Mesenteric fat pad (tissue), 1 donor: ENCODE results near the gene FAM167B. TPM values are rescaled to one million over a fixed set of nuclear protein-coding genes. Genes with fewer than 3 reads are reported as not detected.
"Not testable (repeated sequence)": the region's sequence is repeated elsewhere in the genome, so short reads cannot be mapped to it uniquely, and the experiment has no call there.

ENCODE experiments used
- DNase-seq: peaks from one replicate; pipeline ENCODE4 v3.0.0-alpha.2; 2020; ENCODE audit warnings: low spot score
- total RNA-seq: library from RNA; stranded (reverse); fragmentation: NEBNext Ultra II Directional; extraction: Animal tissue kit (Norgen Biotek cat#: 25700); gene quantifications from one replicate; pipeline ENCODE4 v1.2.1, GENCODE V29; 2021
- donor health status: DM: yes; HTN: yes; CAD: no.

Gene FAM167B
- total RNA-seq, 1 donor from 2014 or later = 7.5 TPM

DNA sequence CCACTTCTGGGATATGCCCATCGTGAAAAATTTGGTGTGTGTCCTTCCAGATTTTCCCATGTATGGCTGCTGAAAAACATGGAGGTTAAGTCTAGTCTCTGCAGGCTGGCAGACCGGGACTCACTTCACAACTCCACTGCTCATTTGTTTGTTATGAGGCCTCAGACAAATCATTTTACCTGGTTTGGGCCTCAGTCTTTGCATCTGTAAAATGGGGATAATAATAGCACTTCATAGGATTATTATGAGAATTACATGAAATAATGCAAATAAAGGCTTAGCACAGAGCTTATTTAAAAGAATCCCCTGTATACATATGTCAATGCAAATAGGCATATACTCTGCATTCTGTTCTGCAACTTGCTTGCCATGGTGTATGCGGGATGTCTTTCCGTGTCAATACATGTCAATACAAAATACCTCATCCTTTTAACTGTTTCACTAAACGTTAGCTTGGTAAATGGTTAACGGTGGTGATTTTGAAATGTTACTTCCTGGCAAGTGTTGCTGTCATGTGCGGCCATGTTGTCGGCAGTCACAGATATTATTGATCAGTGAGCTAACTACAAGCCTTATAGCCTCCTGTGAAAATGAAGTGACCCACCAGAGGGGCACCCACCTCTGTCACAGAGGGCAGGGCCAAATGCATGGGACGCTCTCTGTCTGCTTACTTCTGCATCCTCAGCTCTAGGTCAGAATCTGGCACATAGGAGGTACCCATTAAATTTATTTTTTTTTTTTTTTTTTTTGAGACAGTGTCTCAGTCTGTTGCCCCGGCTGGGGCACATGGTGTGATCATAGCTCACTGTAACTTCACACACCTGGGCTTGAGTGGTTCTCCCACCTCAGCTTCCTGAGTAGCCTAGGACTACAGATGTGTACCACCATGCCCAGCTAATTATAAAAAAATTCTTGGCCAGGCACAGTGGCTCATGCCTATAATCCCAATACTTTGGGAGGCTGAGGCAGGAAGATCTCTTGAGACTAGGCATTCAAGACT lies 8.3 kb downstream of the FAM167B start:
- no peak for DNase-seq

DNA sequence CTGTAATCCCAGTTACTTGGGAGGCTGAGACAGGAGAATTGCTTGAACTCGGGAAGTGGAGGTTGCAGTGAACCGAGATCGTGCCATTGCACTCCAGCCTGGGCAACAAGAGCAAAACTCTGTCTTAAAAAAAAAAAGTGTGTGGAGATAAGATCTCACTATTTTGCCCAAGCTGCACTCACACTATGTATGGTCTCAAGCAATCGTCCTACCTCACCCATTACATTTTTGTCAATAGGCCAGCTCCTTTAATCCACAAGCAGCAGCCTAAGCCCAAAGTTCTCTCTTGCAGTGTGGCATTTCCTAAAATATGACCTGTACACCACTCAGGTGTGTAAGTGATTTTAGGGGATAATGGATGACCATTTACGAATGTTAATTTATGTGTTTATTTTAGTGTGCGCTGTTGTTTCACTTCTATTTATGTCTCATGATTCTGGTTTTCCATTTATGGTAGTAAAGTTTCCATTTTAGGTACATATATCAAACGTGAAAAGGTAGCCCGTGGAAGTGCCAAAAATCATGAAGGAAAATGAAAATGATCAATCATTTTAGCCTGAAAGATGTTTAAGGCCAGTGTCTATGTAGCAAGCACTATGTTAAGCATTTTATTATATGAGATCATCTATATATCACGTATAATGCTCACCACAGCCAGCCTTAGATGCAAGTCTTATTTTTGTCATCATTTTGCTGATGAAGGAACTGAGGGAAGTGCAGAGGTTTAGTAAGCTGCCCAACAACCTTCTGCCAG lies 9.6 kb downstream of the FAM167B start:
- DNase-seq = no peak

DNA sequence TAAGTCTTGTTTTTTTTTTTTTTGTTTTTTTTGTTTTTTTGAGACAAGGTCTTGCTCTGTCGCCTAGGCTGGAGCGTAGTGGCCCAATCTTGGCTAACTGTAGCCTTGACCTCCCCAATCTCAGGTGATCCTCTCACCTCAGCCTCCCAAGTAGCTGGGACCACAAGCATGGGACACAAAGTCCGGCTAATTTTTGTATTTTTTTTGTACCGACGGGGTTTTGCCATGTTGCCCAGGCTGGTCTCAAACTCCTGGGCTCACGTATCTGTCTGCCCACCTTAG lies 10.1 kb downstream of the FAM167B start:
- DNase-seq = no peak

DNA sequence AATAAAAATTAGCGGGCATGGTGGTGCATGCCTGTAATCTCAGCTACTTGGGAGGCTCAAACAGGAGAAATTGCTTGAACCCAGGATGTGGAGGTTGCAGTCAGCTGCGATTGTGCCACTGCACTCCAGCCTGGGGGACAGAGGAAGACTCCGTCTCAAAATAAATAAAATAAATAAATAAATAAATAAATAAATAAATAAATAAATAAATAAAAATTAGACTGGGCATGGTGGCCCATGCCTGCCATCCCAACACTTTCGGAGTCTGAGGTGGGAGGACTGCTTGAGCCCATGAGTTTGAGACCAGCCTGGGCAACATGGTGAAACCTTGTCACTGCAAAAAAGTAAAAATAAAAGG lies 16.2 kb downstream of the FAM167B start:
- DNase-seq = not testable (repeated sequence)

DNA sequence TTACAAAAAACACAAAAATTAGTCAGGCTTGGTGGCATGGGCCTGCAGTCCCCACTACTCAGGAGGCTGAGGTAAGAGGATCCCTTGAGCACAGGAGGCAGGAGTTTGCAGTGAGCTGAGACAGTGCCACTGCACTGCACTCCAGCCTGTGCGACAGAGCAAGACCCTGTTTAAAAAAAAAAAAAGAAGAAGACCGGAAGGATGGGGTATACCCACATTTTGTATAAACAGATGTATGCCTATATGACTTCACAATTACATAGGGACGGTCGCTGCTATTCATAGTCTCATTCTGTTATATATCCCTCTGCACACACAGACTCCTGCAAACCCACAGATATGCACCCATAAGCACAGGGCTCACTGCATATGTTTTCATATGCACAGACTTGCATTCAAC lies 16.7 kb downstream of the FAM167B start:
- no peak for DNase-seq

DNA sequence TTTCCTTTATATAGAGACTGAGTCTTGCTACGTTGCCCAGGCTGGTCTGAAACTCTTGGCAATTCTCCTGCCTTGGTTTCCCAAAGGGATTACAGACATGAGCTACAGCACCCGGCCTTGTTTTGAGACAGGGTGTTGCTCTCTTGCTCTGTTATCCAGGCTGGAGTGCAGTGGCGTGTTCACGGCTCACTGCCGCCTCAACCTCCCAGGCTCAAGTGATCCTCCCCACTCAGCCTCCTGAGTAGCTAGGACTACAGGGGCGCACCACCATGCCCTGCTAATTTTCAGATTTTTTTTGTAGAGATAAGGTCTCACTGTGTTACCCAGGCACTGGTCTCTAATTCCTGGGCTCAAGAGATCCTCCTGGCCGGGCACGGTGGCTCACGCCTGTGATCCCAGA lies 18.8 kb downstream of the FAM167B start:
- DNase-seq = no peak

DNA sequence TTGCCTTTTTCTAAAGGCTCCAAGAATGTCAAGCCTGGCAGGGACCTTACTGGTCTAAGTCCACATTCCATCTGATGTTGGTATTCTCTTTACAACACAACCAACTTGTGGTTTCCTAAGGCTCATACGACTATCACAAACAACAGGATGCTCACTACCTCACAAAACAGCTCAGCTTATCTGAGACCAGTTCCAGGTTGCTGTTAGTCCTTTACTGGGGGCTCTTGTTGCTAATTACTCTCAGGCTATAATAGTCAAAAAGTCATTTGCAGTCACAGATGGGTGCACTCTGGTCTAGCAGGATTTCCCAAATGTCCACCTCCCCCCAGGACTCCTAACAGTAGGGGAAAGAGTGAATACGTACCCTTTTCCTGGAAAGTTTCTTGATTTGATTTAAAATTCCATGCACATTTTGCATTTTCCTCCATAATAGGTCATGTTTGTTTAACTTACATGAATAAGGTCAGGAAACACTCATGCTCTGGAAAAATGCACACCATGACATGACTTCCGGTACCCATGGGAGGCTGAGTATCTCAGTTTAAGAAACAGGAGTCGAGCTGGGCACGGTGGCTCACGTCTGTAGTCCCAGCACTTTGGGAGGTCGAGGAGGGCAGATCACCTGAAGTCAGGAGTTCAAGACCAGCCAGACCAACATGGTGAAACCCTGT lies 20.0 kb downstream of the FAM167B start:
- DNase-seq = no peak

DNA sequence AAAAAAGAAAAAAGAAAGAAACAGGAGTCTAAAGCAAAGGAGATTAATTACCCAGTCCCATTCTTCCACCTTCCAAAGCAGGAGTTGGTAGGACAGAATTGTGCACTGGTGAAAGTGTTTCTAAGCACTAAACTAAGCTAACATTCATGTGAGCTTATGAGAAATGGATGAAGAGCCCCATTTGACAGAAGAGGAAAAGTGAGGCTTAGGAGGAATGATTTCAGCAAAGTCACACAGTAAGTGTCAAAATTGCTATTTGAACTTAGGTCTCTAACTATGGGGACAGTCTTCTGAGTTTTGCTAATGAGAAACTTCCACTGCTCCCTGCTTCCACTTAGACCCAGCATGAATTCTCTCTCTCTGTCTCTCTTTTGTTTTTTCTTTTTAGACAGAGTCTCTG lies 22.7 kb downstream of the FAM167B start:
- DNase-seq = no peak

DNA sequence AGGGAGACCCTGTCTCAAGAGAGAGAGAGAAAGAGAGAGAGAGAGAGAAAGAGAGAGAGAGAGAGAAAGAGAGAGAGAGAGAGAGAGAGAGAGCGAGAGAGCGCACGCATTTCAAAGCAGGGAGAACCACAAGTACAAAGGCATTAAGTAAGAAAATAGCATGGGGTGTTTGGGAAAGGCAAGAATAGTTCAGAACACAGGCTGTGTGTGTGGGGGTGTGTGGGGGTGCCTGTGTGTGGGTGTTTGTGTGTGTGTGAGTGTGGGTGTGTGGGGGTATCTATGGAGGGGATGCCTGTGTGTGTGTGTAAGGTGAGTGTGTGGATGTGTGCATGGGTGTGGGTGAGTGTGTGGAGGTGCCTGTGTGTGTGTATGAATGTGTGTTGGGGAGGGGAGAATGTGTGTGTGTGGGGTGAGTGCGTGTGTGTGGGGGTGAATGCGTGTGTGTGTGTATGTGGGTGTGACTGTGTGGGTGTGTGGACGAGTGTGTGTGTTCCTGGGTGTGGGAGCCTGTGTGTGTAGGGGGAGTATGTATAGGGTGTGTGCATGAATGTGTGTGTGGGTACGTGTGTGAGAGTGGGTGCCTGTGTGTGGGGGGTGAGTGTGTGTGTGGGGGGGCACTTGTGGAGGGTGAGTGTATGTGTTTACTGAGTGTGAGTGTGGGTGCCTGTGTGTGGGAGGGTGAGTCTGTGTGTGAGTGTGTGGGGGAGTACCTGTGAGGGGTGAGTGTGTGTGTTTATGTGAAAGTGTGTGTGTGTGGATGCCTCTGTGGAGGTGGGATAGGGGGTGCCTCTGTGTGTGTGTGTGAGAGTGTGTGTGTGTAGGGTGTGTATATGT lies 25.8 kb downstream of the FAM167B start:
- no peak for DNase-seq

DNA sequence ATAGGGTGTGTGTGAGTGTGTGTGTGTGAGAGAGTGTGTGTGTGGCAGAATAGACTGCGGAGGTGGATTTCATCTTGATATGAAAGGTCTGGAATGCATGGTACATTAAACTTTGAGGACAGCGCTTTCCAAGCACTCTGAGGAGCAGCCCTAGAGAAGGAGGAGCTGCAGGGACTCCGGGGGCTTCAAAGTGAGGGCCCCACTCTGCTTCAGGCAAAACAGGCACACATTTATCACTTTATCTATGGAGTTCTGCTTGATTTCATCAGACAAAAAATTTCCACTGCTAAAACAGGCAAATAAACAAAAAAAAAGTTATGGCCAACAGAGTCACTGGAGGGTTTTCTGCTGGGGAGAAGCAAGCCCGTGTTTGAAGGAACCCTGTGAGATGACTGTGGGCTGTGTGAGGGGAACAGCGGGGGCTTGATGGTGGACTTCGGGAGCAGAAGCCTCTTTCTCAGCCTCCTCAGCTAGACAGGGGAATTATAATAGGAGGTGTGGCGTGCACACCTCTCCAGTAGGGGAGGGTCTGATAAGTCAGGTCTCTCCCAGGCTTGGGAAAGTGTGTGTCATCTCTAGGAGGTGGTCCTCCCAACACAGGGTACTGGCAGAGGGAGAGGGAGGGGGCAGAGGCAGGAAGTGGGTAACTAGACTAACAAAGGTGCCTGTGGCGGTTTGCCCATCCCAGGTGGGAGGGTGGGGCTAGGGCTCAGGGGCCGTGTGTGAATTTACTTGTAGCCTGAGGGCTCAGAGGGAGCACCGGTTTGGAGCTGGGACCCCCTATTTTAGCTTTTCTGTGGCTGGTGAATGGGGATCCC lies 26.6 kb downstream of the FAM167B start:
- DNase-seq = no peak

DNA sequence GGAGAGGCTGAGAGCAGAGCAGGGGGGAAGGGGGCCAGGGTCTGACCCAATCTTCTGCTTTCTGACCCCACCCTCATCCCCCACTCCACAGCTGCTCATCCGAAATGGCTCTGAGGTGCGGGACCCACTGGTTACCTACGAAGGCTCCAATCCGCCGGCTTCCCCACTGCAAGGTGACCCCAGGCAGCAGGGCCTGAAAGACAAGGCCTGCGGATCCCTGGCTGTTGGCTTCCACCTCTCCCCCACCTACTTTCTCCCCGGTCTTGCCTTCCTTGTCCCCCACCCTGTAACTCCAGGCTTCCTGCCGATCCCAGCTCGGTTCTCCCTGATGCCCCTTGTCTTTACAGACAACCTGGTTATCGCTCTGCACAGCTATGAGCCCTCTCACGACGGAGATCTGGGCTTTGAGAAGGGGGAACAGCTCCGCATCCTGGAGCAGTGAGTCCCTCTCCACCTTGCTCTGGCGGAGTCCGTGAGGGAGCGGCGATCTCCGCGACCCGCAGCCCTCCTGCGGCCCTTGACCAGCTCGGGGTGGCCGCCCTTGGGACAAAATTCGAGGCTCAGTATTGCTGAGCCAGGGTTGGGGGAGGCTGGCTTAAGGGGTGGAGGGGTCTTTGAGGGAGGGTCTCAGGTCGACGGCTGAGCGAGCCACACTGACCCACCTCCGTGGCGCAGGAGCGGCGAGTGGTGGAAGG lies 27.8 kb downstream of the FAM167B start:
- DNase-seq = no peak

DNA sequence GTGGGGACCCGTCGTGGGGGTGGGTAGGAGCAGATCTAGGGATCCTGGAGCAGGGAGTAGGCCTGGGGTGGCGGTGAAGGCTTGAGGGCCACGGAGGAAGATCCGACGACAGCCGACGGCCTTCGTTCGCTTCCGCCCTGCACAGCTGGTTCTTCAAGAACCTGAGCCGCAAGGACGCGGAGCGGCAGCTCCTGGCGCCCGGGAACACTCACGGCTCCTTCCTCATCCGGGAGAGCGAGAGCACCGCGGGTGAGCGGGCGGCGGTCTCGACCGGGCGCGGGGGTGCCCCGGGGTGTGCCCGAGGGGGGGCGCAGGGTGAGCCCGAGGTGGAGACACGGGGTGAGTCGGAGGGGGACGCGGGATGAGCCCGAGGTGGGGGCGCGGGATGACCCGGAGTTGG lies 28.4 kb downstream of the FAM167B start:
- no peak for DNase-seq

DNA sequence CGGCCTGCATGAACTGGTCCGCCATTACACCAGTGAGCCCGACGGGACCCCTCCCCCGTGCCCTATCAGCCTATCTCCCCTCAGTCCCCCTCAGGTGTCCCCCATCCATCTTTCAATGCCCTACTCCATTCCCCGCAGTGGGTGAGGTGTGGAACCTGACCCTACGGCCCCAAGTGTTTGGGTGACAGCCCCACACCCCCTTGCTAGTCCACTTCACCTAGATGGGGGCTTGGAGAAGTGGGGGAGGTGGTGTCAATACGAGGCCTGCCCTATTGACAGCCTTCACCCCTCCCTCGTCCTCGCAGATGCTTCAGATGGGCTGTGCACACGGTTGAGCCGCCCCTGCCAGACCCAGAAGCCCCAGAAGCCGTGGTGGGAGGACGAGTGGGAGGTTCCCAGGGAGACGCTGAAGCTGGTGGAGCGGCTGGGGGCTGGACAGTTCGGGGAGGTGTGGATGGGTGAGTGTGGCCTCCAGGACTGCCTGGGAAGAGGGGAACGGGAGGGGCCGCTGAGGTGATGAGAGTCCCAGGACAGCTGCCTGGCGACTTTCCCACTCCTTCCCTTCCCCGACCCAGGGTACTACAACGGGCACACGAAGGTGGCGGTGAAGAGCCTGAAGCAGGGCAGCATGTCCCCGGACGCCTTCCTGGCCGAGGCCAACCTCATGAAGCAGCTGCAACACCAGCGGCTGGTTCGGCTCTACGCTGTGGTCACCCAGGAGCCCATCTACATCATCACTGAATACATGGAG lies 29.2 kb downstream of the FAM167B start:
- no peak for DNase-seq

DNA sequence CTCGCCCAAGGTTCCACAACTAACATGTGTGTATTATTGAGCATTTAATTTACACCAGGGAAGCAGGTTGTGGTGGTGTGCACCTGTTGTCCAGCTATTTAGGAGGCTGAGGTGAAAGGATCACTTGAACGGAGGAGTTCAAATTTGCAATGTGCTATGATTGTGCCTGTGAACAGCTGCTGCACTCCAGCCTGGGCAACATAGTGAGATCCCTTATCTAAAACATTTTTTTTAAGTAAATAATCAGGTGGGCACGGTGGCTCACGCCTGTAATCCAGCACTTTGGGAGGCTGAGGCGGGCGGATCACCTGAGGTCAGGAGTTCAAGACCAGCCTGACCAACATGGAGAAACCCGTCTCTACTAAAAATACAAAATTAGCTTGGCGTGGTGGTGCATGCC lies 37.8 kb downstream of the FAM167B start:
- DNase-seq = not testable (repeated sequence)

DNA sequence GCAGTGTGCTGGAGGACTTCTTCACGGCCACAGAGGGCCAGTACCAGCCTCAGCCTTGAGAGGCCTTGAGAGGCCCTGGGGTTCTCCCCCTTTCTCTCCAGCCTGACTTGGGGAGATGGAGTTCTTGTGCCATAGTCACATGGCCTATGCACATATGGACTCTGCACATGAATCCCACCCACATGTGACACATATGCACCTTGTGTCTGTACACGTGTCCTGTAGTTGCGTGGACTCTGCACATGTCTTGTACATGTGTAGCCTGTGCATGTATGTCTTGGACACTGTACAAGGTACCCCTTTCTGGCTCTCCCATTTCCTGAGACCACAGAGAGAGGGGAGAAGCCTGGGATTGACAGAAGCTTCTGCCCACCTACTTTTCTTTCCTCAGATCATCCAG lies 38.6 kb downstream of the FAM167B start:
- DNase-seq = no peak

DNA sequence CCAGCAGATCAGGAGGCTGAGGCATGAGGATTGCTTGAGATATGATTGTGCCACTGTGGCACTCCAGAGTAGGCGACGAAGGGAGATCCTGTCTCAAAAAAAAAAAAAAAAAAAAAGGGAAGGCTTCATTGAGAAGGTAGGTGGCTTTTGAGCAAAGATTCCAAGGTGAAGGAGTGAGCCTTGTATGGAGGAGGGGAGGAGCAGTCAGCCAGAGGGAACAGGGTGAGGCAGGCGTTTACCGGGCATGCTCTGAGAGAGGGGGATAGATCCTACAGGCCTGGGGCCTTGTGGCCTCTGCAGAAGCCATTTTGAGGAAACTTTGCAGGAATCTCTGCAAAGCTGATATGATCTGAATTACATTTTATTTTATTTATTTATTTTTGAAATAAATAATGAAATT lies 39.7 kb downstream of the FAM167B start:
- DNase-seq = no peak

DNA sequence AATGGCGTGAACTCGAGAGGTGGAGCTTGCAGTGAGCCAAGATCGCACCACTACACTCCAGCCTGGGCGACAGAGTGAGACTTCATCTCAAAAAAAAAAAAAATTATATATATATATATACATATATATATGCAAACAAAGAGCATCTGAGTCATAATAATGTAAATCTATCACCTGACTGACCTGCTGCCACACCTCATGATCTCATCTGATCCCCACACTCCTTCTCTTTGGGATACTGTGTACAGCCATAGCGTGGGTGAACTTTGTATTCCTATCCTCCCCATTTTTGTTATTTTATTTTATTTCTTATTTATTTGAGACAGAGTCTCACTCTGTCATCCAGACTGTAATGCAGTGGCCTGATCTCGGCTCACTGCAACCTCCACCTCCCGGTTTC lies 42.2 kb downstream of the FAM167B start:
- DNase-seq = no peak

DNA sequence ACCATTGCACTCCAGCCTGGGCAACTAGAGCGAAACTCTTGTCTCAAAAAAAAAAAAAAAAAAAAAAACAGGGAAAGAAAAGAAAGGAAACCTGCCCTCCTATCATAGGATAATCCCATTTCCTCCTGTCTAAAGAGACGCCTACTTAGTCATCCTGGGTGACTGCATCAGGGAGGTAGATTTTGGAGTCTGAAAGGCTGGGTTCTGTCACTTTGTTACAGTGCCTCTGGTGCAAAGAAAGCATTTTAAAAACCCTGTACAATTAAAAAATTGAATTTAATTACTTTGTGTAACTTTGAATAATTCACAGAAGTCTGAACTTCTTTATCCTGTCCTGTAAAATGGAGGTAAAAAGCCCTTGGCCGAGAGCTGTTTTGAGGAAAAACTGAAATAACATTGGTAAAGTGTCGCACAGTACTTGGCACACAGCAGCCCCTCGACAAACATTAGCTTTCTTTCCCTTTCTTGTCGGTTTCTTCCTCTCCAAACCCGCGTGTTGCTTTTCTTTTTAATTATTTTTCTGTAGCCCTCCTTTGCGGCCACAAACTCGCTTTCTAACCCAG lies 44.2 kb downstream of the FAM167B start:
- no peak for DNase-seq
